GM18517 (cell line): ENCODE results near the gene HOXA4.

Experiments used
- ATAC-seq: cut with Tn5 transposase; IDR thresholded peaks from one replicate; pipeline ENCODE4 v1.9.1; 2021; ENCODE audit warnings: mild to moderate bottlenecking, moderate library complexity; ENCODE audit not compliant: unreplicated experiment

HOXA4 gene

GRCh38 chr7:27133409-27134231 lies 3.1 kb upstream of the HOXA4 start:
- no peak for ATAC-seq

- ATAC-seq, result no peak
These were observed 2.4 kb upstream of the HOXA4 start for GRCh38 chr7:27132978-27133377.

GRCh38 chr7:27132214-27132613 lies 1.7 kb upstream of the HOXA4 start:
- no peak for ATAC-seq

GRCh38 chr7:27131390-27131819 lies 848 bp upstream of the HOXA4 start:
- no peak for ATAC-seq

- ATAC-seq, result no peak
These were observed 623 bp downstream of the HOXA4 start for GRCh38 chr7:27129729-27130539.

- ATAC-seq, result no peak
These were observed 1.5 kb downstream of the HOXA4 start for GRCh38 chr7:27128776-27129728.

GRCh38 chr7:27128034-27128433 lies 2.5 kb downstream of the HOXA4 start:
- ATAC-seq, result no peak

- ATAC-seq, result no peak
These were observed 3.8 kb downstream of the HOXA4 start for GRCh38 chr7:27126596-27127327.

GRCh38 chr7:27125986-27126394 lies 4.6 kb downstream of the HOXA4 start:
- ATAC-seq, result no peak

- ATAC-seq, result no peak
These were observed 5.5 kb downstream of the HOXA4 start for GRCh38 chr7:27124902-27125689.

GRCh38 chr7:27124096-27124901 lies 6.3 kb downstream of the HOXA4 start:
- no peak for ATAC-seq

GRCh38 chr7:27123477-27124053 lies 7.0 kb downstream of the HOXA4 start:
- no peak for ATAC-seq

GRCh38 chr7:27123007-27123476 lies 7.5 kb downstream of the HOXA4 start:
- no peak for ATAC-seq

- no peak for ATAC-seq
These were observed 8.3 kb downstream of the HOXA4 start for GRCh38 chr7:27122077-27122910.

GRCh38 chr7:27121684-27122076 lies 8.9 kb downstream of the HOXA4 start:
- ATAC-seq, result no peak

GRCh38 chr7:27119412-27119911 lies 11.1 kb downstream of the HOXA4 start:
- ATAC-seq, result no peak

GRCh38 chr7:27118580-27118979 lies 12.0 kb downstream of the HOXA4 start:
- ATAC-seq, result no peak
